NCI-H1105 treated with DMSO at 0.1 percent for 48 hours (cell line): Measurements from ENCODE around the gene CPEB1.
"Not testable (repeated sequence)": the region's sequence is repeated elsewhere in the genome, so short reads cannot be mapped to it uniquely, and the experiment has no call there.

ENCODE experiments used
- DNase-seq: peaks from one replicate; lab custom pipeline; 2025; lab: John Stamatoyannopoulos, UW

The CPEB1 gene

DNA sequence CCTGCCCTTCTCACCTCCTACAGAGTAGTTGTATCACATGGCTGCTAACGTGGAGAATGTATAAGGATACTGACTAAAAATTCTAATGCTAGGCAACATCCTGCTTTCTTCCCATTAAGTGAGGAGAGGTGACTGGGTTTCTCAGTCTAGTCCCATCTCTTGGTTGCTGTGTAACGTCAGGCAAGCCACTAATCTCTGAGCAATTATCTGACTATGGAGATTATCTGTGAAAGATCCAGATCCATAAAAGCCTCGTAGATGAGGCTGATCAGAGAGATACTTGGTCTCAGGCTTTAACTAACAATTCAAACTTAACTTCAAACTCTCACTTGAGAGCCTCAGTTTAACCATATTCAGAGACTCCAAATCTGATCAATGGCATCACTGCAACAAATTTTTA lies 102.2 kb downstream of the CPEB1 start:
- no peak for DNase-seq

DNA sequence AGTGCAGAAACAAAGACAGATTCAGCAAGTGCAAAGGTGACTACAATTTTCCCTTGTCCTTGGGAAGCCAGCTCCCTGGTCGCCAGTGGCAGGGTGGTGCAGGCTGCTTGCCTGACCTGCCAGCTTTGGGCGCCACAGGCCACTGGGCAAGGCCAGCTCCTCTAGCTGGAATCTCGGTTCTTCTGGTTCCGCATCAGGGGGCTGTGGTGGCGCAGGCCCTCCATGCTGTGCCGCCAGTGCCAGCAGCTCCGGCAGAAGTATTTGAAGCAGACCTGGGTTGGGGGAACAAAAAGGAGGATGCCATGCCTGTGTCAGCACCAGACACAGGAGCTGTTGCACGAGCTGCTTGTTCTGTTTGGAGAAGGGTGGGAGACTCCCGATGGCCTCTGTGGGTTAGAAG lies 102.7 kb downstream of the CPEB1 start:
- no peak for DNase-seq

DNA sequence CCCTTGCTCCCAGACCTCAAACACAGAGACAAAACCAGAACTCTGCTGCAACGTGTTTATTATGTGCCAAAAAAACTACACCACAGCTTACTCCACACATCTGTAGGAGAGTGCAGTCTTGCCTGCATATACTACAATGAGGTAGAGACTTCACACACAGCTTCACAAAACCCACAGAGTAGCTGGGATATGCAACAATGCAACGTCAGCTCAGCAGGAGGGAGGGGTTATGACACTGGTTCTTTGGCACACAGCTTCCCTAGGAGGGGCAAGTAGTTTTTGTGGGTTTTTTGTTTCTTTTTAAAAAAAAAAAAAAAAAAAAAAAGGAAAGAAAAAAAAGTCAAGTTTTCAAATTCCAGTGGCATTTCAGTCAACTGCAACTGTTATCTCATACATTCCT lies 104.0 kb downstream of the CPEB1 start:
- no peak for DNase-seq

- DNase-seq = no peak
Observed at GRCh38 chr15:82540984-82541431, 106.2 kb downstream of the CPEB1 start.

DNA sequence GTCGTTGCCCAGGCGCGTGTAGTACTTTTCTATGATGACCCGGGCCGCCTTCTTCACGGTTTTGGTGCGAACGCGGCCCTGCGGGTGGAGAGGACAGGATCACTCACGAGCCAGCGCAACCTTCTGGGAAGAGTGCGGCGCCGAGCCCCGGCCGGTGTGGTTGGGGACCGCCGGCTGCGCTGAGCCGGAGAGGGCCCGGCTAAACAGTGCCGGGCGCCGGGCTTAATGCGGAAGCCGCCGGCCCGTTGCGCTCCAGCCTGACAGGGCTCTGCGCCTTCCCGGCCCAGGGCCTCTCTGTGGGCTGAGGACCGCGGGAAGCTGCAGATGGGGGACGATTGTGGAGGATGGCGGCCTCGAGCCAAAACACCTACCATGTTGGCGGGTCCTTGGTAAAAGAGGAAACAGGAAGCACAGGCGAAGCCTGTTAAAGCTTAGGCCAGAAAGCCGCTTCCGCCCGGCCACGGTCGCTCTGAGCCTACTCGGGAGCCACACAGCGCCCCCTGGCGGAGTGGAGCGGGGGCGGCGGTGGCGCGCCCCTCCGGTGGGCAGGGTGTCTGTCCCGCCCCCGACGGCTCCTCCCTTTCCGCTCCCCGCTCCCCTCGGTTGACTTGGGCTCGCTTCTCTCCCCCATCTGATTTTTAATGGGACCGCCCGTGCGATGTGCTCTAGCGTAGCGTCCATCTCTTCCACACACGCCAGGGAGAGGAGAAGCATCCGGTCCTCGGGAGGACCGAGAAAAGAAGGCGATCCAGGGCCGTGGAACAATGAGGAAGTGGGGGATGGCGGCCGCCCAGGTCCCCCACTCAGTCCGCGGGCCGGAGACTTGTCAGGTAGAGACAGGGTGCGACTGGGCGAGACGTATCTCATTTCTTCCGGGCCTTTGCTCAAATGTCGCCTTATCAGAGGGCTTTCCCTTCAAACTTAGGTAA lies 106.8 kb downstream of the CPEB1 start, which contains the start of gene RPS17:
Gene RPS17, minus strand, starts transcription at position 403 of the 929 bp plus-strand sequence. Its CDS starts 29 bp downstream, at position 374.
- DNase-seq = no peak

- no peak for DNase-seq
Observed at GRCh38 chr15:82539691-82540054, 107.5 kb downstream of the CPEB1 start.

DNA sequence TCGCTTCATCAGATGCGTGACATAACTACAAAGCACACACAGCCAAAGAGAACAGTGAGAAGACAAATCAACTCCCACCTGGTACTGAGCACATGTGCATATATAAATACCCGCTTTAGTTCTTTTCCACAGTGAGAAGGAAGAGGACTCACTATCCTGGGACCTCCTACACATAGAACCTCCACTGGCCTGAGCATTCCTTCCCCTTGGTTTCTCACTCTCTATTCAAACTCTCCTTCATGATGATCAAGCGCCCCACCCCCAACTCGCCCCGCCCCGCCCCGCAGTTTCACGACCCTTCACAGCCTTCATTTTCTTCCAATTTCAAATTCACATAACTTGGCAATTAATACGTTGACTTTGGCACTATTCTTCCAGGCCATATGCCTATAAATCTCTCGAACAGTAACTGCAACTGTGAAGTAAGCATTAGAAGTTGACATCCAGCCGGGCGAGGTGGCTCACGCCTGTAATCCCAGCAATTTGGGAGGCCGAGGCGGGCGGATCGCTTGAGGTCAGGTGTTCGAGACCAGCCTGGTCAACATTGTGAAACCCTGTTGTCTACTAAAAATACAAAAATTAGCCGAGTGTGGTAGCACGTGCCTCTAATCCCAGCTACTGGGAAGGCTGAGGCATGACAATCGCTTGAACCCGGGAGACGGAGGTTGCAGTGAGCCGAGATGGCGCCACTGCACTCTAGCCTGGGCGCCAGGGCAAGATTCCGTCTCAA lies 108.0 kb downstream of the CPEB1 start:
- no peak for DNase-seq

GRCh38 chr15:82537351-82537908 lies 109.7 kb downstream of the CPEB1 start:
- no peak for DNase-seq

- DNase-seq = no peak
Observed at GRCh38 chr15:82536409-82537350, 110.5 kb downstream of the CPEB1 start.

GRCh38 chr15:82535566-82536408 lies 111.4 kb downstream of the CPEB1 start:
- no peak for DNase-seq

GRCh38 chr15:82535151-82535550 lies 112.0 kb downstream of the CPEB1 start:
- not testable (repeated sequence) for DNase-seq

- DNase-seq = not testable (repeated sequence)
Observed at GRCh38 chr15:82534457-82534861, 112.7 kb downstream of the CPEB1 start.

DNA sequence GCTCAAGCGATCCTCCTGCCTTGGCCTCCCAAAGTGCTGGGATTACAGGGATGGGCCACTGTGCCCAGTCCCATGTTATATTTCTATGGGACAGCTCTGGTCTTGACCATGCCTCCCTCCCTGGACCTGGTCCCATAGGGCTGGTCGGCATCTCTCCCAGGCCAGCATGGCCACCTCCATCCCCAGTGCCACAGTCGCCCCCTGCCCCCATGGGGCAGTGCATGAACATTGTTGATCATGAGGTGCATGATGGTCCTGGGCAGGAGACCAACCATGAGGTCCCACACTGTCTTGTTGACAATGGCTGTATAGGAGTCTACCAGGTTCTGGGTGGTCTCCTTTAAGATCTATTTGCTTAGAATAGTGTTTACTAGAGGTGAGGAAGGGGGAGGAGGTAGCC lies 113.4 kb downstream of the CPEB1 start:
- DNase-seq = no peak

DNA sequence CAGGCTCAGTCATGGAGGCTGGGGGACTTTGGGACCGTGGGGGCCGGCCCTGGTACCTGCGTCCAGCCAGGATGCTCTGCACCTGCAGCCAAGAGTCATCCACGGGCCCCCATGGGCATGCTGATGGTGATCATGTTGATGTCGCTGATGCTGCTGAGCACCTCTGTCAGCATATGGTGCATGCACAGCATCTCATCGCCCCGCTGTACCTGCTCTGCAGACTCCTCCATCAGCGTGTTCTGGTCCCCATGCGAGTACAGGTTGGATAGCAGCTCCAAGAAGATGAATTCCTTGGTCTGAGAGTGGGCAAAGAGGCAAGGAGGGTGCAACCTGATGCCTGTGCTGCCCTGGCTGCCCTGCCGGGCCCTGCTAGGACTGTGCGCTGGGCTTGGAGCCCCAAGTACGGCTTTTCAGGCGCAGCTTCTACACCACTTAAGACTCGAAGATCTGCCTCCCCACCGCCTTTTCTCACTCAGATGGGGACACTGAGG lies 114.1 kb downstream of the CPEB1 start:
- no peak for DNase-seq

GRCh38 chr15:82532383-82532990 lies 114.7 kb downstream of the CPEB1 start:
- DNase-seq = no peak

DNA sequence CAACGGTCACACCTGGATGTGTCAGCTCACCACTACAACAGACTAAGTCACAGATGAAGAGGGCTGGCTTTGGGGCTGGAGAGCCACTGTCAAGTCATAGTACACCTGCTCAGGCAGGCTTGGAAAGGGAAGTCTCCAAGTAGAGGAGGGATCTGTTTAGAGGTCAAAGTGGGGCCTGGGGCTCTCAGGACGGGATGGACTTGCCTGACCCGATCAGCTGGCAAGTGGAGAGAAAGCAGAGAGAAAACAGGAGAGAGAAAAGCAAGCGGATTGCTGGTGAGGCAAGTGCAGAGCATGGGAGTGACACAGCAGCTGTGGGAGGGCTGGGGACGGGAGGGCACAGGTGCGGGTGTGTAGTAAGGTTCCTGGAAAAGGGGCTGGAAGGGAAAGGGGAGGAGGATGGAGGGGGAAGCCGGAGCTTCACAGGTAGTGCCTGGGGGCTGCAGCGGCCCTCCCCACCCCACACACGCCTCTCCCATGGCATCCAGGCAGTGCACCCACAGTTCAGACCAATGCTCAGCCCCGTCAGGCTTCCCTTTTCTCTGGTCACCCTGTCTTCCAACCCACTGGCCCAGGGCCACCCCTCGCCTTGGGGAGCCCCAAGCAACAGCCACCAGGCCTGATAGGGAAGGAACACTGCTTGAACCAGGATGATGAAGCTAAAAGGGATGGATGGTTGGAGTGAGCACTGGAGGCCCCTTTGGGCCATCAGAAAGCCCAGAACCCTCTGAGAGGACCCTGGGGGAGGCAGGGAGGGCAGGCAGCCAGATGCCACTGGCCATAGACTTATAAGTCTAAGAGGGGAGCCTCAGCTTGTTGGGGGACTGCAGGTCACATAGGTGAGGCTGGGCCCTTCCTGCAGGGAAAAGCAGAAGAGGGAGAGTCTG lies 115.4 kb downstream of the CPEB1 start:
- no peak for DNase-seq

- DNase-seq = no peak
Observed at GRCh38 chr15:82530606-82531379, 116.4 kb downstream of the CPEB1 start.

DNA sequence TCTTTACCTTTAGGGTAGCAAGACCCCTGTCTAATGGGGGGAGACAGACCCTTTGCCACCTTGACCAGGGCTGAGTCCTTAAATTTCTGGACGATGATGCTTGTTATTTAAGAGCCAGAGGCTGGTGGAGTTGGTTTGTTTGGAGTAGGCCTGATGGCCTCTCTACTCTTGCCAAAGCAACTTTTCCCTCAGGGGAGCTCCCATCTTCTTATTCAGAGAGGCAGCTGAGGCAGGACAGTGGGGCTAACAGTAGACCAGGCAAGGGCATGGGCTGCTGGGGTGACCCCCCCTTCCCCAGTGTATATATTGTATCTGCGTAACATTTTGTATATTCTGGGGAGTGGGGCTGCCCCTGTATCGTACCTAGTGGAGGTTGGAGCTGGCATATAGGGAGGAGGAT lies 117.2 kb downstream of the CPEB1 start:
- no peak for DNase-seq
